GM18505 (cell line): Measurements from ENCODE around the gene WTIP.
"Not testable (repeated sequence)": the region's sequence is repeated elsewhere in the genome, so short reads cannot be mapped to it uniquely, and the experiment has no call there.

Experiments used
- ATAC-seq: cut with Tn5 transposase; IDR thresholded peaks from one replicate; pipeline ENCODE4 v1.9.1; 2021; ENCODE audit not compliant: unreplicated experiment
- POLR2A ChIP-seq: IDR thresholded peaks from 4 replicates; pipeline ENCODE4 v1.6.1; 2011; ENCODE audit warnings: borderline replicate concordance; ENCODE audit not compliant: insufficient read depth, insufficient read length; ENCODE audit errors: extremely low read depth

Gene WTIP

GRCh38 chr19:34471906-34472700 is 9.5 kb upstream of the WTIP start:
- TF ChIP-seq POLR2A = no peak
- ATAC-seq = no peak

DNA sequence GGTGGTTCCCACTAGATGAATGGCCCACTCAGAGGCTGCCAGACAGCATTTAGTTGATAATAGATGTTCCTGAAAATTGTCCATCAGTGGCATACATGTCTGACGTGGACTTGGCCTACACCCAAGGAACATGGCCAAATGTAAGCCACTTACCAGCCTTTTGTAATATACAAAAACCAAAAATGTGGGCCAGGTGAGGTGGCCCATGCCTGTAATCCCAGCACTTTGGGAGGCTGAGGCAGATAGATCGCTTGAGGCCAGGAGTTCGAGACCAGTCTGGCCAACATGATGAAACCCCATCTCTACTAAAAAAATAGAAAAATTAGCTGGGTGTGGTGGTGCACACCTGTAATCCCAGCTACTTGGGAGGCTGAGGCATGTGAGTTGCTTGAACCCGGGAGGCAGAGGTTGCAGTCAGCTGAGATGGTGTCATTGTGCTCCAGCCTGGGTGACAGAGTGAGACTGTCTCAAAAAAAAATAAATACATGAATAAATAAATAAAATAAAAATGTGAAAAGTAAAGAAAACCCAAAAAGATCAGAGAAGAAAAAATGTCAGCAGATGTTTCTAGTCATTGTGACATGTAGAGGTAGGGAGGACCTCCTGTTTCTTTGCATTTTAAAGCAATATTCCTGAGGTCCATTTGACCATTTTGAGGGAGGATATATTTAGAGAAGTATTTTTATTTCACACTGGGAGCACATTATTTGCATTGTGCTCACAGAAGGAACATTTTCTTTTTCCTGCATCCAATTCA is 7.1 kb upstream of the WTIP start:
- ATAC-seq = no peak
- no peak for TF ChIP-seq POLR2A

DNA sequence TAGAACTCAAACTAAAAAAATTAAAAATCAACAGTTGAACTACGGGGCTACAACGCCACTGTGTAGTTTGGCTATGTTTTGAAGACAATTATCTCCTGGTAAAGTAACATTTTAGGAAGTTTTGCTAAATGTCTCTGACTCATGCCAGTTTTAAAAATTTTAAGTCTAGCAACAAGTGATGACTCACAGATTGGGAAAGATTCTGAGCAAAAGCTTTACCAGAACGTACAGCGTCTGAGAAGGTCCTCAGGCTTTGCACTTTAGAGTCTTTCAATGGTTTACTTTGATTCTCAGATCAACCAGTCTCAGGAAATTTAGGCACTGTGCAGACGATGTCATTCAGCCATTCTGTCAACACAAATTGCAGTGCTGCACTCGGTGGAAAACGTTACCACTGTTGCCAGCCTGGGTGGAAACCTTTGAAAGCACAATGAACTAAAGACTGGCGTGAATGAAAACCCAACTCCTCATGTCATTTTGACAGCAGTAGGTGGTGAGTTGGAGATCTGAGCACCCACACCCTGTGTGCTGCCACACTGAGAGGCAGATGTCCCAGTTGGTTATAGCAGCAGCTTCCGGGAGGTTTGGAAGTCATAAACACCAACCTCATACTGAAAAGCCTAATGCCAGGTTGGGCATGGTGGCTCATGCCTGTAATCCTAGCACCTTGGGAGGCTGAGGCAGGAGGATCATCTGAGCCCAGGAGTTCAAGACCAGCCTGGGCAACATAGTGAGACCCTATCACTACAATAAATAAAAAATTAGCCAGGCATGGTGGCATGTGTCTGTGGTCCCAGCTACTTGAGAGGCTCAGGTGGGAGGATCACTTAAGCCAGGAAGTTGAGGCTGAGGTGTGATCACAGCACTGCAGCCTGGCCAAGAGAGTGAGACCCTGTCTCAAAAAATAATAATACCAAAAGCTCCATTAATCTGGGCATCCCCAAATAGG is 6.3 kb upstream of the WTIP start:
- no peak for TF ChIP-seq POLR2A
- ATAC-seq = no peak

DNA sequence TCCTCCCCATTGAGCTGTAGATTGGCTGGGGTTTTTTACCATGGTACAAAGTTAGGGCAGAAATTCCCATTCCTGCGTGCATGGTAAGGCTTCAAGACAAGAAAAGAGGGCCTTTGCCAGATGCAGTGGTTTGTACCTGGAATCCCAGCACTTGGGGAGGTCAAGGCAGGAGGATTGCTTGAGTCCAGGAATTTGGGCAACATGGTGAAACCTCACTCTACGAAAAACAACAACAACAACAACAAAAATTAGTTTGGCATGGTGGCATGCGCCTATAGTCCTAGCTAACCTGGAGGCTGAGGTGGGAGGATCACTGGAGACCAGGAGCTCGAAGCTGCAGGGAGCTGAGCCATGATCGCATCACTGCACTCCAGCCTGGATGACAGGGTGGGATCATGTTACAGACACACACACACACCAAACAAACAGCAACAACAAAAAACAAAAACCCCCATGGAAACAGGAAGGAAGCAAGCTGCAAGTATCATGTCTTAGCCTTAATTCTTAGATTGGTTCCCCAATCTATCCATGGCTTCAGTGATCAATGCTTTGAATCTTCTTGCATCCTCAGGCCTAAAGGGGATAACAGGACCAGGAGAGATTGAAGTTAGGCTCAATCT is 5.5 kb upstream of the WTIP start:
- no peak for ATAC-seq
- TF ChIP-seq POLR2A = no peak

GRCh38 chr19:34478496-34478895 is 3.1 kb upstream of the WTIP start:
- ATAC-seq = not testable (repeated sequence)

GRCh38 chr19:34479396-34479795 is 2.2 kb upstream of the WTIP start:
- ATAC-seq = no peak
- TF ChIP-seq POLR2A = no peak

GRCh38 chr19:34480491-34480890 is 1.1 kb upstream of the WTIP start:
- TF ChIP-seq POLR2A = no peak
- ATAC-seq = no peak

DNA sequence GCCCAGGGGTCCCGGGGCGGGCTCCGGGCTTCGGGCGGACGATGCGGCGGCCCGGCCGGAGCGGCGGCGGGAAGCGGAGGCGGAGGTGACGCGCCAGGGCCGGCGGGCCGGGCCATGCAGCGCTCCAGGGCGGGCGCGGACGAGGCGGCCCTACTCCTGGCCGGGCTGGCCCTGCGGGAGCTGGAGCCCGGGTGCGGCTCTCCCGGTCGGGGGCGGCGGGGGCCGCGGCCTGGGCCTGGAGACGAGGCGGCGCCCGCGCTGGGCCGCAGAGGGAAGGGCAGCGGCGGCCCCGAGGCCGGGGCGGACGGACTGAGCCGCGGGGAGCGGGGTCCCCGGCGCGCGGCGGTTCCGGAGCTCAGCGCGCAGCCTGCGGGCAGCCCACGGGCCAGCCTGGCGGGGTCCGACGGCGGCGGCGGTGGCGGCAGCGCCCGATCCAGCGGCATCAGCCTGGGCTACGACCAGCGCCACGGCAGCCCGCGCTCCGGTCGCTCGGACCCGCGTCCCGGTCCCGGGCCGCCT is 362 bp downstream of the WTIP start:
- no peak for TF ChIP-seq POLR2A
- ATAC-seq = no peak

GRCh38 chr19:34482380-34483250 is 1.1 kb downstream of the WTIP start:
- TF ChIP-seq POLR2A = no peak
- no peak for ATAC-seq

DNA sequence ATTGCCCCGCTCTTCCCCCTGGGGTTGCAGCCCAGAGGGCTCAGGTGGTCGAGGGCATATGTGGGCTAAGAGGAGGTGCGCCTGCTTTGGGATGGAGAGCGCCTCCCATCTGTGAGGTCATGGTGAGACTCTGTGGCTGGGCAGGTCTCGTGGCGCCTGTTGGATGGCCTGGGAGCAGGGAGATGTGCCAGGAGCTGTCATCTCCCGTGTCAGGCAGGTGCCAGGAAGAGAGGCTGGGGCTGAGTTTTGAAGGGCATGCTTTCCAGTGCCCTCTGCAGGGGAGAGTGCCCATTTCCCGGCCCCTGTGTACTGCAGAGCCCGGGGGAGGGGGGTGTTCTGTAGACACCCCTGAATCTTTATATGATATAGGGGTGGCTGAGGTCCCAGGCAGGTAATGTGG is 2.8 kb downstream of the WTIP start:
- no peak for TF ChIP-seq POLR2A
- ATAC-seq = no peak

- no peak for TF ChIP-seq POLR2A
- no peak for ATAC-seq
Measured at GRCh38 chr19:34485831-34486230, 4.3 kb downstream of the WTIP start.

DNA sequence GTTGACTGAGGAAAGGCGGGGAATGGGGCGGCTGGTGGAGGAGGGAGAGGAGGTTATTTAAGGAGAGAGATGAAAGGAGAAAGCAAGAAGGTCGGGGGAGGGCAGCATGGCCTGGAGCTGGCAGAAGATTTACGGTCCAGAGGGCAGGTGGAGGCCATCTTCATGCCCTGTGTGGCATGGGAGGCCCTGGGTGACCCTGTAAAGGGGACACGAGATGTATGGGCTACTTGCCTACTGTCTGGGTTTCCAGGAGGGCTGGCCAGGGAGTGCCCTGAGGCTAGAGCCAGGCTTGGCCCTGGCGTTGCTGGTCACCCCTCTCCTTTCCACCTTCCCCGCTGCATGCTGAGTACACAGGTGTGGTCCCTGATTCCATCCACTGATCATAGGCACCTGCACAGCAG is 6.1 kb downstream of the WTIP start:
- TF ChIP-seq POLR2A = no peak

GRCh38 chr19:34489175-34489574 is 7.6 kb downstream of the WTIP start:
- no peak for TF ChIP-seq POLR2A
- no peak for ATAC-seq

More for the DNA sequence above, 6.1 kb downstream of the WTIP start:
- ATAC-seq = no peak
